ENCODE results near the gene SEMA6D. TPM values are rescaled to one million over a fixed set of nuclear protein-coding genes. Genes with fewer than 3 reads are reported as not detected.

SEMA6D gene
- polyA plus RNA-seq, 1 of the 3 experiments (the other 2 are of a cell fraction), result 0.30 TPM

- H3K9me3 ChIP-seq, result no peaks in the 10 kb centered on the region
- no peak overlapping the region for H3K27ac ChIP-seq (ENCODE audit: low read depth in 2 of 2, low read length in 1 of 2)
- no peak overlapping the region for H2AFZ ChIP-seq (ENCODE audit: low read depth)
- H3K9me2 ChIP-seq, result no peaks in the 10 kb centered on the region
- ChIA-PET CTCF (no interaction called here), POLR2A (no interaction called here)
- no peak for DNase-seq
- no peaks in the 10 kb centered on the region for H3K79me2 ChIP-seq (ENCODE audit: insufficient read depth)
- no peak overlapping the region for H3K4me2 ChIP-seq
- TF ChIP-seq PBX3 (IDR thresholded peaks at IDR 0.05), result no peak
- TF ChIP-seq NFIC (IDR thresholded peaks at IDR 0.05; ENCODE audit: borderline replicate concordance), result no peak
- no peak for TF ChIP-seq ZBTB33 (IDR thresholded peaks at IDR 0.05; ENCODE audit: borderline replicate concordance, low read depth)
- TF ChIP-seq NRF1 (IDR thresholded peaks at IDR 0.05; ENCODE audit: low read depth, low read length), result no peak
- no peak for TF ChIP-seq TCF12 (IDR thresholded peaks at IDR 0.05)
- no peak for TF ChIP-seq POLR2AphosphoS5 (IDR thresholded peaks at IDR 0.05; ENCODE audit: low read depth, low read length)
- TF ChIP-seq YY1 (IDR thresholded peaks at IDR 0.05; ENCODE audit: low read depth), result no peak
- no peak for TF ChIP-seq FOXM1 (IDR thresholded peaks at IDR 0.05; ENCODE audit: low read depth)
- TF ChIP-seq USF2 (IDR thresholded peaks at IDR 0.05; ENCODE audit: borderline replicate concordance, low read depth, low read length), result no peak
- no peaks in the 10 kb centered on the region for H3K36me3 ChIP-seq (replicated peaks in 1 of 2; ENCODE audit: control insufficient read depth in 1 of 2, insufficient read depth in 2 of 2, low read length in 1 of 2)
- WGBS (ENCODE audit: low lambda C conversion rate), result 67% methylated on average over 4 of the region's 4 CpGs
- H3K27me3 ChIP-seq (ENCODE audit: insufficient read depth), result no peaks in the 10 kb centered on the region
- H4K20me1 ChIP-seq (ENCODE audit: insufficient read depth), result no peaks in the 10 kb centered on the region
- H3K9ac ChIP-seq, result no peak overlapping the region
- H3K4me3 ChIP-seq (ENCODE audit: low read depth in 2 of 2, low read length in 1 of 2), result no peak overlapping the region
- H3F3A ChIP-seq (replicated peaks; ENCODE audit: insufficient read depth), result no peaks in the 10 kb centered on the region
- H3K4me1 ChIP-seq (ENCODE audit: control insufficient read depth in 1 of 2, insufficient read depth in 2 of 2, low read depth in 1 of 2, low read length in 1 of 2), result peaks cover 0 to 5% of the 10 kb centered on the region in 2 experiments; a peak in 2 of 4 replicates
These were observed 23.8 kb downstream of the SEMA6D start for GRCh38 chr15:47741082-47741481.

- no peaks in the 10 kb centered on the region for H3K9me3 ChIP-seq
- no peaks in the 10 kb centered on the region for H3K36me3 ChIP-seq (replicated peaks in 1 of 2; ENCODE audit: control insufficient read depth in 1 of 2, insufficient read depth in 2 of 2, low read length in 1 of 2)
- no peak overlapping the region for H3K4me2 ChIP-seq
- no peaks in the 10 kb centered on the region for H4K20me1 ChIP-seq (ENCODE audit: insufficient read depth)
- DNase-seq, result no peak
- no peaks in the 10 kb centered on the region for H3K79me2 ChIP-seq (ENCODE audit: insufficient read depth)
- ChIA-PET CTCF (interaction anchor here (0.8 kb wide), 1 partner anchor 18 kb away, joined by 3 read pairs; no protein-coding TSS in a partner anchor), POLR2A (no interaction called here)
- TF ChIP-seq REST (IDR thresholded peaks at IDR 0.05; ENCODE audit: low read depth, low read length) (no peak), NFIC (IDR thresholded peaks at IDR 0.05; ENCODE audit: borderline replicate concordance) (no peak), FOSL2 (IDR thresholded peaks at IDR 0.05; ENCODE audit: borderline replicate concordance, low read depth) (no peak), TAF1 (IDR thresholded peaks at IDR 0.05; ENCODE audit: borderline replicate concordance, low read depth, low read length) (no peak), EZH2phosphoT487 (IDR thresholded peaks at IDR 0.05; ENCODE audit: borderline replicate concordance, low read depth) (no peak), GATA2 (CRISPR knock-in tag; IDR thresholded peaks at IDR 0.05) (no peak), USF1 (IDR thresholded peaks at IDR 0.05; ENCODE audit: borderline replicate concordance, low read depth) (no peak)
- H3K9ac ChIP-seq, result no peak overlapping the region
- peaks cover 0 to 5% of the 10 kb centered on the region in 2 experiments; a peak in 1 of 4 replicates for H3K4me1 ChIP-seq (ENCODE audit: control insufficient read depth in 1 of 2, insufficient read depth in 2 of 2, low read depth in 1 of 2, low read length in 1 of 2)
- H2AFZ ChIP-seq (ENCODE audit: low read depth), result no peak overlapping the region
- no peak overlapping the region for H3K4me3 ChIP-seq (ENCODE audit: low read depth in 2 of 2, low read length in 1 of 2)
- H3K27me3 ChIP-seq (ENCODE audit: insufficient read depth), result no peaks in the 10 kb centered on the region
- H3F3A ChIP-seq (replicated peaks; ENCODE audit: insufficient read depth), result no peaks in the 10 kb centered on the region
- no peaks in the 10 kb centered on the region for H3K9me2 ChIP-seq
- H3K27ac ChIP-seq (ENCODE audit: low read depth in 2 of 2, low read length in 1 of 2), result no peak overlapping the region
- 49% methylated on average over 5 of the region's 5 CpGs for WGBS (ENCODE audit: low lambda C conversion rate)
These were observed 24.6 kb downstream of the SEMA6D start for GRCh38 chr15:47741907-47742306.

Data from SK-N-SH (cell line).